Measurements from ENCODE around the gene PDPK1.
A peak's percentile ranks its signal among the peaks of the same experiment; 100 is the strongest.

The PDPK1 gene

DNA sequence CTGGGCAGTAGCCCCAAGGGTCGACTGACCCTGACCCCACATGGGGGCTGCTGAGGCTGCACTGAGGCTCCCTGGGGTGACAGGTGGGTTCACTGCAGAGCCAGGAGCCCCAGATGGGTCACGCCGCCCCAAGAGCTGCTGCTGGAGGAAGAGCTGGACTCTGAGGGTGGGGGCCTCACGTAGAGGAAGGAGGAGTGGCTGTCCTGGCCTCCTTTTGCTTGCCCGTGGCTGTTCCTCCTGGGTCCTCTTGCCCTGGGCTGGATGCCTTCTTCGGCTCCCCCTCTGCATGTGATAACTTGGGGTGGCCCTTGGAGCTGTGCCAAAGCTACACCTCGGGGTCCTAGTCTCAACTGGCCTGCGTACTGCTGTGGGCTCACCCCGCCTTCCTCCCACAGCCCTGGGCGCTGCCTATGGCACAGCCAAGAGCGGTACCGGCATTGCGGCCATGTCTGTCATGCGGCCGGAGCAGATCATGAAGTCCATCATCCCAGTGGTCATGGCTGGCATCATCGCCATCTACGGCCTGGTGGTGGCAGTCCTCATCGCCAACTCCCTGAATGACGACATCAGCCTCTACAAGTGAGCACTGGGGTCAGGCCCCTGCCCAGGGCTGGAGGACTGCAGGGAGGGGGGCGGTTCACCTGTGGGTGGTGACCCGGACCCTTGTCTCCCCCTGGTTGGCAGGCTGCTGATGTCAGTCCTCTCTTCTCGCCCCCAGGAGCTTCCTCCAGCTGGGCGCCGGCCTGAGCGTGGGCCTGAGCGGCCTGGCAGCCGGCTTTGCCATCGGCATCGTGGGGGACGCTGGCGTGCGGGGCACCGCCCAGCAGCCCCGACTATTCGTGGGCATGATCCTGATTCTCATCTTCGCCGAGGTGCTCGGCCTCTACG lies 18.8 kb upstream of the PDPK1 start:
- H3K4me2 ChIP-seq (ENCODE audit: low read length), result peak overlapping the region; percentile 55
- peak overlapping the region; percentile 35 for H3K9ac ChIP-seq (ENCODE audit: low read depth, low read length)
- peaks cover 53% of the 10 kb centered on the region for H3K4me1 ChIP-seq (ENCODE audit: control insufficient read depth, insufficient read depth, low read length)
- peaks cover 31% of the 10 kb centered on the region for H3K36me3 ChIP-seq (ENCODE audit: insufficient read depth, low read length)
- no peak overlapping the region for H3K4me3 ChIP-seq (ENCODE audit: low read length)
- no peaks in the 10 kb centered on the region for H3K27me3 ChIP-seq (ENCODE audit: control insufficient read depth, insufficient read depth, low read length)
- H3K9me3 ChIP-seq (replicated peaks; ENCODE audit: low read length), result no peaks in the 10 kb centered on the region

DNA sequence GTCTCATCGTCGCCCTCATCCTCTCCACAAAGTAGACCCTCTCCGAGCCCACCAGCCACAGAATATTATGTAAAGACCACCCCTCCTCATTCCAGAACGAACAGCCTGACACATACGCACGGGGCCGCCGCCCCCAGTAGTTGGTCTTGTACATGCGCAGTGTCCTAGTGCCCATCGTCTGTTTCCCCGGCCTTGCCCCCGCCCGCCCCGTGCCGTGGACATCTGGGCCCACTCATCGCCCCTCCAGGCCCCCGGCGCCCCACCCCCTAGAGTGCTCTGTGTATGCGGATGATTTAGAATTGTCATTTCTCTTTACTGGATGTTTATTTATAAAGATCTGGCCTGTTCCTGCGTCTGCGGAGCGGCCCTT lies 18.1 kb upstream of the PDPK1 start:
- peaks cover 53% of the 10 kb centered on the region for H3K4me1 ChIP-seq (ENCODE audit: control insufficient read depth, insufficient read depth, low read length)
- no peak overlapping the region for H3K4me3 ChIP-seq (ENCODE audit: low read length)
- peak overlapping the region; percentile 35 for H3K9ac ChIP-seq (ENCODE audit: low read depth, low read length)
- peak overlapping the region; percentile 55 for H3K4me2 ChIP-seq (ENCODE audit: low read length)
- no peaks in the 10 kb centered on the region for H3K27me3 ChIP-seq (ENCODE audit: control insufficient read depth, insufficient read depth, low read length)
- H3K36me3 ChIP-seq (ENCODE audit: insufficient read depth, low read length), result peaks cover 36% of the 10 kb centered on the region
- no peaks in the 10 kb centered on the region for H3K9me3 ChIP-seq (replicated peaks; ENCODE audit: low read length)

DNA sequence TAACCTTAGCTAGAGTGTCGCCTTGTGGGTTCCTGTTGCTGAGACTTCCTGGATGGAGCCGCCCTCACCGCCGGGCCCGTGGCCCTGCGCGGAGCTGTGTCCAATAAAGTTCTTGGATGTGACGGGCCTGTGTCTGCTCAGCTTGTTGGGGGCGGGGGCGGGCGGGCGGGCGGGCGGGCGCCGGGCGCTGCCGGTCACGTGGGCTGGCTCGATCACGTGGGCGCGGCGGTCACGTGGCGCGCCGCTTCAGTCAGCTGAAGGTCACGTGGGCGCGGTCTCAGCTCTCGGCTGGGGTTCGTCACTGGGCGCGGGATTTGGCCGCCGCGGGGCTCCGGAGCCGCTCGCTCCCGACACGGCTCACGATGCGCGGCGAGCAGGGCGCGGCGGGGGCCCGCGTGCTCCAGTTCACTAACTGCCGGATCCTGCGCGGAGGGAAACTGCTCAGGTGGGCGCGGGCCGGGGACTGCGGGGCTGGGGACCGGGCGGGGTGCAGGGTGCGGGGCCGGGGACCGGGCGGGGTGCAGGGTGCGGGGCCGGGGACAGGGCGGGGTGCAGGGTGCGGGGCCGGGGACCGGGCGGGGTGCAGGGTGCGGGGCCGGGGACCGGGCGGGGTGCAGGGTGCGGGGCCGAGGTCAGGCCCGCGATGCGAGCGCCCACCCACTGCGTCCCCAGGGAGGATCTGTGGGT lies 17.6 kb upstream of the PDPK1 start, which contains the start of gene AMDHD2:
Gene AMDHD2 (plus strand): TSS at position 275 of the 687 bp plus-strand sequence. CDS start 88 bp downstream, at position 363.
- Histone ChIP-seq H3K27me3 (ENCODE audit: control insufficient read depth, insufficient read depth, low read length) (no peaks in the 10 kb centered on the region), H3K9me3 (replicated peaks; ENCODE audit: low read length) (no peaks in the 10 kb centered on the region), H3K9ac (ENCODE audit: low read depth, low read length) (peak within 1 kb of the TSS; percentile 84), H3K4me1 (ENCODE audit: control insufficient read depth, insufficient read depth, low read length) (peaks cover 52% of the 10 kb centered on the region), H3K36me3 (ENCODE audit: insufficient read depth, low read length) (peaks cover 33% of the 10 kb centered on the region), H3K4me2 (ENCODE audit: low read length) (peak within 1 kb of the TSS; percentile 98), H3K4me3 (ENCODE audit: low read length) (peak within 1 kb of the TSS; percentile 84)

DNA sequence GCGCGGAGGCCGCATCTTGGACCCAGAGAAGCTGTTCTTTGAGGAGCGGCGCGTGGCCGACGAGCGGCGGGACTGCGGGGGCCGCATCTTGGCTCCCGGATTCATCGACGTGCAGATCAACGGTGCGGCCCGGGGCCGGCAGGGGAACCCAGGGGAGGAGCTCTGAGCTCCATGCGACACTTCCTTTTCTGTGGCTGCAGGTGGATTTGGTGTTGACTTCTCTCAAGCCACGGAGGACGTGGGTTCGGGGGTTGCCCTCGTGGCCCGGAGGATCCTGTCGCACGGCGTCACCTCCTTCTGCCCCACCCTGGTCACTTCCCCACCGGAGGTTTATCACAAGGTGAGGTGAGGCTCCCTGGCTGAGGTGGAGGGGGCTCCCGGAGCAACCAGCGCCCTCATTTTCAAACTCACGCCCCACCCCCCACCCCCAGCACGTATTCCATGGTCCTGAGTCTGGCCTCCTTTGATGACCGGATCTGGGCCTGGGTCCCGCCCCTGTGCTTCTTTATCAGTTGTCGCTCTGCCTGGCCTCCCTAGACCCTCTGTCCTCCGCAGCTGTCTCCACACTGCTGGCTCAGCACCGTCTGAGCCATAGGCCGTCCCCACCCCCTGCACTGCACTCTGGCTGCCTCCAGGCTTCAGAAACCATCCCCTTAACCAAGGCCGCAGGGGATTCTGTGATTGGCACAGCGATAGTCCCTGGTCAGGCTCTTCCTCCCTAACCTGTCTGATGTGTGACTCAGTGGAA lies 16.9 kb upstream of the PDPK1 start:
- Histone ChIP-seq H3K4me1 (ENCODE audit: control insufficient read depth, insufficient read depth, low read length) (peaks cover 45% of the 10 kb centered on the region), H3K4me3 (ENCODE audit: low read length) (peak overlapping the region; percentile 84), H3K9me3 (replicated peaks; ENCODE audit: low read length) (no peaks in the 10 kb centered on the region), H3K27me3 (ENCODE audit: control insufficient read depth, insufficient read depth, low read length) (no peaks in the 10 kb centered on the region), H3K9ac (ENCODE audit: low read depth, low read length) (peak overlapping the region; percentile 84), H3K36me3 (ENCODE audit: insufficient read depth, low read length) (peaks cover 36% of the 10 kb centered on the region), H3K4me2 (ENCODE audit: low read length) (peak overlapping the region; percentile 98)

DNA sequence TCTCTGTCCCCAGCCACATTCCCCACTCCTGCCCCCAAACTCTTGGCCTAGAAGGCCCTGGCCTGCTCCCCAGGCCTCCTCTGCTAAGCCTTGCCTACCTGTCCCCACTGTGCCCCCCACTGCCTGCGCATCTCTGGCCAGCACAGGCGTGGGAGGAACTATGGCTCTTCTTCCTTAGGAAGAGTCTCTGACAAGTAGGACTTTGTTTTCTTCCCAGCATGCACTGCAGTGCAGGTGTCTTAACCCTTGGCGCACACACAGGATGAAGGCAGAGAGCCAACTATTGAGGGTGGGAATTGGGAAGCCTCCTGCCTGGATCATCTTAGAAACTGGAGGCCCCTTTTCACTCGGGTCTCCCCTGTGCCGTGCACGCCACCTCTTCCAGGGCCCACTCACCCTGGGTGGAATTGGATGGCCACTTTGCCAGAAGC lies 14.0 kb upstream of the PDPK1 start:
- Histone ChIP-seq H3K4me3 (ENCODE audit: low read length) (no peak overlapping the region), H3K36me3 (ENCODE audit: insufficient read depth, low read length) (peaks cover 53% of the 10 kb centered on the region), H3K9ac (ENCODE audit: low read depth, low read length) (no peak overlapping the region), H3K4me2 (ENCODE audit: low read length) (no peak overlapping the region), H3K27me3 (ENCODE audit: control insufficient read depth, insufficient read depth, low read length) (no peaks in the 10 kb centered on the region), H3K9me3 (replicated peaks; ENCODE audit: low read length) (no peaks in the 10 kb centered on the region), H3K4me1 (ENCODE audit: control insufficient read depth, insufficient read depth, low read length) (peaks cover 16% of the 10 kb centered on the region)

DNA sequence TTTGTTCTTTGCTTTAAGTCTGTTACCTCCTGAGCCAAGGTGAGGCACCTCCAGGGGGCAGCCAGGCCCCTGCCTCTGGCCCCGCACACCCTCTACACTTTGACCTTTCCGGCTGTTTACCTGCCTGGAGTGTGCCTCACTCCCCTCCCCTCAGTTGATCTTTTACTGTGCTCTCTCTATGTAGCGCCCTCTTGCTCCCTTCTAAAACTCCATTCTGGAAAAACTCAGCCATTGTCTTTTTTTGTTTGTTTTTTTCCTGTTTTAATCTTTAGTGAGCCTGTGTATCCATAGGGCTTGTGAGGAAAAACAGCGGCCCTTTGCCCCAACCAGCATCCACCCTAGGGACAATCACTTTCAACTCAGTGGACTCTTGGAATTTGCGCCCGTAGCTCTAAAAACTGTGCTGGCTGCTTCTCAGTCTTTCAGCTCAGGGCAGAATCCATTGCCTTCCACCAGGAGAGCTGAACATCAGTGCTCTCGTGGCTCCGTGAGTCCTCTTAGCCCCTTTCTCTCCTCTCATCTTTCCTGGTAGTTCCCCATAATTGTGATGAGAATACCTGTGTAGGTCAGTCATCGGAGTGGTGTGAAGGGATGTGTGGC lies 13.4 kb upstream of the PDPK1 start:
- H3K4me2 ChIP-seq (ENCODE audit: low read length), result no peak overlapping the region
- H3K4me1 ChIP-seq (ENCODE audit: control insufficient read depth, insufficient read depth, low read length), result peaks cover 10% of the 10 kb centered on the region
- H3K36me3 ChIP-seq (ENCODE audit: insufficient read depth, low read length), result peaks cover 55% of the 10 kb centered on the region
- H3K4me3 ChIP-seq (ENCODE audit: low read length), result no peak overlapping the region
- no peaks in the 10 kb centered on the region for H3K27me3 ChIP-seq (ENCODE audit: control insufficient read depth, insufficient read depth, low read length)
- H3K9ac ChIP-seq (ENCODE audit: low read depth, low read length), result no peak overlapping the region
- H3K9me3 ChIP-seq (replicated peaks; ENCODE audit: low read length), result no peaks in the 10 kb centered on the region

DNA sequence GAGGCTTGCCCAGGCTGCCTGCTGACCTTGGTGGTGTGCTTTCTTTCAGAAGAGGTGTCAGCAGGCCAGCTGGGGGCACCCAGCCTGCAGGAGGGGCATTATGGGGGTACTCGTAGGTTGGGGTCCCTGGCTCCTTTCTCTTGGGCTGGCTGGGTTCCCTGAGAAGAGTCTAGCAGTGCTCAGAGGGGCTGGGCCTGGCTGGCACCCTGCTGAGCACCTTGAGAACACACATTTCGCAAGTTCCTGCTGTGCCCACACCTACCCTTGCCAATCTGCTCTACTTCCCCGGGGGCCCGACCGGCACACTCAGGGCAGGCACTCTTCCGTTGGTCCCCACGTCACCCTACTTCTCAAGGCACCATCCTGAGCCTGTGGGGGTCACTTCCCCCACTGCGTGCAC lies 11.7 kb upstream of the PDPK1 start:
- Histone ChIP-seq H3K36me3 (ENCODE audit: insufficient read depth, low read length) (peaks cover 64% of the 10 kb centered on the region), H3K4me3 (ENCODE audit: low read length) (no peak overlapping the region), H3K4me1 (ENCODE audit: control insufficient read depth, insufficient read depth, low read length) (peaks cover 6% of the 10 kb centered on the region), H3K4me2 (ENCODE audit: low read length) (no peak overlapping the region), H3K27me3 (ENCODE audit: control insufficient read depth, insufficient read depth, low read length) (no peaks in the 10 kb centered on the region), H3K9ac (ENCODE audit: low read depth, low read length) (no peak overlapping the region), H3K9me3 (replicated peaks; ENCODE audit: low read length) (no peaks in the 10 kb centered on the region)

DNA sequence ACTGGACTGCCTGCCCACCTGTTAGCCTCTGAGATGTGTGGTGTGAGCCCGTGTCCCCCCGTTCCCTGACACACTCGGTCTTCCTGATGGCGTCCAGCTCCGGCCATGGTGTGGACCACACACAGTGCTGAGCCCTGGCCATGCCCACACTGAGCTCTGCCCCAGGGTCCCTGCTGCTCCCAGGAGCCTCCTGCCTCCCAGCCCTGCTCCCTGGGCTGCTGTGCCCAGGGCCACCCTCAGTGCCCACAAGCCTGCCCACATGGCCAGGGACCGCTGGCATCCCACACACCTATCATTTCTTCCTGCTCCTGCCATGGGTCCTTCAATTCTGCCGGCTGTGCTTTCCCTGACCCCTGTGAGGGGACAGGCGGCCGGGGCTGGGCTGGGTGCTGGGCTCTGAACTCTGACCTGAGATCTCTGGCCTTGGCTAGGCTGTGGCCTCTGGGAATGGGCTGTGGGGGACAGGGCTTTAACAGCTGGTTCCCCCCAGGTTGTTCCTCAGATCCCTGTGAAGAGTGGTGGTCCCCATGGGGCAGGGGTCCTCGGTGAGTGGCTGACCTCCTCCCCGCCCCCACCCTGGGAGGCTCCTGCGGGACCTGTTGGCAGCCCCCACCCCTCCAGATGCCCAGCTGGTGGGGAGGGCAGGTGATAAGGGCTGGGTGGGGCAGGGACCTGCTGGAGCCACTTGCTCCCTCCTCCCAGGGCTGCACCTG lies 10.6 kb upstream of the PDPK1 start:
- no peaks in the 10 kb centered on the region for H3K27me3 ChIP-seq (ENCODE audit: control insufficient read depth, insufficient read depth, low read length)
- H3K4me1 ChIP-seq (ENCODE audit: control insufficient read depth, insufficient read depth, low read length), result peaks cover 9% of the 10 kb centered on the region
- no peak overlapping the region for H3K9ac ChIP-seq (ENCODE audit: low read depth, low read length)
- no peak overlapping the region for H3K4me3 ChIP-seq (ENCODE audit: low read length)
- H3K9me3 ChIP-seq (replicated peaks; ENCODE audit: low read length), result no peaks in the 10 kb centered on the region
- H3K36me3 ChIP-seq (ENCODE audit: insufficient read depth, low read length), result peaks cover 57% of the 10 kb centered on the region
- no peak overlapping the region for H3K4me2 ChIP-seq (ENCODE audit: low read length)

DNA sequence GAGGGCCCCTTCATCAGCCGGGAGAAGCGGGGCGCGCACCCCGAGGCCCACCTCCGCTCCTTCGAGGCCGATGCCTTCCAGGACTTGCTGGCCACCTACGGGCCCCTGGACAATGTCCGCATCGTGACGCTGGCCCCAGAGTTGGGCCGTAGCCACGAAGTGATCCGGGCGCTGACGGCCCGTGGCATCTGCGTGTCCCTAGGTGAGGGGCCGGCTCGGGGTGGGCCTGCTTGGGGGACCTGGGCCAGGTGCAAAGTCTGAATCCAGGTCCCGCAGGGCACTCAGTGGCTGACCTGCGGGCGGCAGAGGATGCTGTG lies 10.1 kb upstream of the PDPK1 start:
- H3K9ac ChIP-seq (ENCODE audit: low read depth, low read length), result no peak overlapping the region
- no peak overlapping the region for H3K4me2 ChIP-seq (ENCODE audit: low read length)
- H3K36me3 ChIP-seq (ENCODE audit: insufficient read depth, low read length), result peaks cover 57% of the 10 kb centered on the region
- no peaks in the 10 kb centered on the region for H3K9me3 ChIP-seq (replicated peaks; ENCODE audit: low read length)
- H3K27me3 ChIP-seq (ENCODE audit: control insufficient read depth, insufficient read depth, low read length), result no peaks in the 10 kb centered on the region
- peaks cover 14% of the 10 kb centered on the region for H3K4me1 ChIP-seq (ENCODE audit: control insufficient read depth, insufficient read depth, low read length)
- no peak overlapping the region for H3K4me3 ChIP-seq (ENCODE audit: low read length)

DNA sequence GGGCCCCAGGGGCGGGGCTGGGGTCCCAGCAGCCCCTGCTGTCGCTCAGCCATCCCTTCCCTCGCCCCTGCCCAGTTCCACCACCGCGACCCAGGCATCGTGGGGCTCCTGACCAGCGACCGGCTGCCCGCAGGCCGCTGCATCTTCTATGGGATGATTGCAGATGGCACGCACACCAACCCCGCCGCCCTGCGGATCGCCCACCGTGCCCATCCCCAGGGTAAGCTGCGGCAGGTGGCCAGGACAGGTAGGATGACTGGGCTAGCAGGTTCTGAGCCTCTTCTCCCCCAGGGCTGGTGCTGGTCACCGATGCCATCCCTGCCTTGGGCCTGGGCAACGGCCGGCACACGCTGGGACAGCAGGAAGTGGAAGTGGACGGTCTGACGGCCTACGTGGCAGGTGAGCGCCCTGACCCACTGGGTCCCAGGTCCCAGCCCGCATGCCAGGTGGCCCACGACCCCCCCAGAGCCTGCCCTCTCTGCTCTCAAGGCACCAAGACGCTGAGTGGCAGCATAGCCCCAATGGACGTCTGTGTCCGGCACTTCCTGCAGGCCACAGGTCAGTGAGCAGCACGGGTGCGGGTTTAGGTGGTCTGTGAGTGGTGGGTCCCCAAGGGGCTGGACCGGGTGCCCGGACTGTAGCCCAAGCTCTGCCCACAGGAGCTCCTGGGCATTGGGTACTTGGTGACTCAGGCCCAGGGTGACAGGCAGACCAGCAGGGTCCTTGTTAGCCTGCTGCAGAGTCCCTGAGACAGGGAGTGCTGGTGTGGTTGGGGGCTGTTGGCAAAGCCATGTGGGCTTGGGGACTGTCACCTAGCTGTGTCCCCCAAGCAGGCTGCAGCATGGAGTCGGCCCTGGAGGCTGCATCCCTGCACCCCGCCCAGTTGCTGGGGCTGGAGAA lies 9.4 kb upstream of the PDPK1 start:
- H3K4me2 ChIP-seq (ENCODE audit: low read length), result no peak overlapping the region
- H3K9me3 ChIP-seq (replicated peaks; ENCODE audit: low read length), result no peaks in the 10 kb centered on the region
- peaks cover 17% of the 10 kb centered on the region for H3K4me1 ChIP-seq (ENCODE audit: control insufficient read depth, insufficient read depth, low read length)
- no peak overlapping the region for H3K4me3 ChIP-seq (ENCODE audit: low read length)
- H3K9ac ChIP-seq (ENCODE audit: low read depth, low read length), result no peak overlapping the region
- H3K27me3 ChIP-seq (ENCODE audit: control insufficient read depth, insufficient read depth, low read length), result no peaks in the 10 kb centered on the region
- H3K36me3 ChIP-seq (ENCODE audit: insufficient read depth, low read length), result peaks cover 53% of the 10 kb centered on the region

All from skeletal muscle satellite cell (primary cell).